ENCODE data around the gene AAGAB. TPM values are rescaled to one million over a fixed set of nuclear protein-coding genes. Genes with fewer than 3 reads are reported as not detected.
A peak's percentile ranks its signal among the peaks of the same experiment; 100 is the strongest.

The AAGAB gene
- total RNA-seq, 1 donor from 2014 or later: 90.8 TPM

GRCh38 chr15:67174864-67175573 lies 79.4 kb downstream of the AAGAB start:
- H3K4me3 ChIP-seq (ENCODE audit: low read depth, low read length): no peak overlapping the region
- peak; percentile 99 for DNase-seq (ENCODE audit: low read depth)
- H3K36me3 ChIP-seq (ENCODE audit: control insufficient read depth, insufficient read depth, low read length): peaks cover 22% of the 10 kb centered on the region
- peak; percentile 80 for FAIRE-seq
- TF ChIP-seq CTCF (IDR thresholded peaks at IDR 0.05; ENCODE audit: insufficient read depth, low read length, severe bottlenecking): no peak
- no peaks in the 10 kb centered on the region for H3K27me3 ChIP-seq (ENCODE audit: control insufficient read depth, insufficient read depth, low read length)

DNA sequence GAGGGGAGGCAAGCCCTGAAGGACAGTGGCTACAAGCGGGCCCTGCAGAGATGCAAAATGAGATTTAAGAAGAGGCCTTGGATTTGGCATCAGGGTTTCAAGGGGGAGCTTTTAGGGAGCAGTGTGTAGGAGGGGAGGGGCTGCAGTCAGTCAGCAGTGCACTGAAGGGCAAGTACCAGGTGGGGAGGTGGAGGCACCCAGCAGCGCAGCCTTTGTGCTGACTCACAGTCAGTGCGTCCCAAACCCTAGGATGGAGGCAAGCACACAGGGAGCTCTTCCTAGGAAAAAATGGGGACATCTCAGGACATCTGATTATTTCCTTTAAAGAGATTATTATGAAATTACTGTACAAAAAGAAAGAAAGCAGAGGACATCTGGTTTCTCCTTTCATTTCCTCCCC lies 80.0 kb downstream of the AAGAB start:
- Histone ChIP-seq H3K4me3 (ENCODE audit: low read depth, low read length) (no peak overlapping the region), H3K36me3 (ENCODE audit: control insufficient read depth, insufficient read depth, low read length) (peaks cover 21% of the 10 kb centered on the region), H3K27me3 (ENCODE audit: control insufficient read depth, insufficient read depth, low read length) (no peaks in the 10 kb centered on the region)
- no peak for TF ChIP-seq CTCF (IDR thresholded peaks at IDR 0.05; ENCODE audit: insufficient read depth, low read length, severe bottlenecking)
- DNase-seq (ENCODE audit: low read depth) (no peak), FAIRE-seq (no peak)

DNA sequence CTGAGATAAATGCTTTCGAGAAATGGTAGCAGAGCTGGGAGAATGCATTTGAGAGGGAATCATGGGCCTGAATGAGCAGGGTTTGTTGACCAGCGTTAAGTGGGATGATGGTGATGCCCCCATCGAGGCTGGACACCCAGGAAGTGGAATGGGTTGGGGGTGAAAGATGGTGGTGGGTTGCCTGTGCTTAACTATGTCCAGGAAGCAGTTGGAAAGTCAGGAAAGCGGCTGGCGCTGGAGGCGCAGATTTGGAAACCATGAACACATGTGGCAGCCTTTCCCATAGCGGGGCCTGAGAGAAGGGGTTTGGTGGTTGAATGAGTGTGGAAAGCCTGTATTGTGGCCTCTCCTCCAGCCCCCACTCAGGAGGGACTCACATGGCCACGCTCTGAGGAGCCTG lies 80.7 kb downstream of the AAGAB start:
- FAIRE-seq (no peak), DNase-seq (ENCODE audit: low read depth) (no peak)
- TF ChIP-seq CTCF (IDR thresholded peaks at IDR 0.05; ENCODE audit: insufficient read depth, low read length, severe bottlenecking): no peak
- Histone ChIP-seq H3K27me3 (ENCODE audit: control insufficient read depth, insufficient read depth, low read length) (no peaks in the 10 kb centered on the region), H3K4me3 (ENCODE audit: low read depth, low read length) (no peak overlapping the region), H3K36me3 (ENCODE audit: control insufficient read depth, insufficient read depth, low read length) (peaks cover 20% of the 10 kb centered on the region)

DNA sequence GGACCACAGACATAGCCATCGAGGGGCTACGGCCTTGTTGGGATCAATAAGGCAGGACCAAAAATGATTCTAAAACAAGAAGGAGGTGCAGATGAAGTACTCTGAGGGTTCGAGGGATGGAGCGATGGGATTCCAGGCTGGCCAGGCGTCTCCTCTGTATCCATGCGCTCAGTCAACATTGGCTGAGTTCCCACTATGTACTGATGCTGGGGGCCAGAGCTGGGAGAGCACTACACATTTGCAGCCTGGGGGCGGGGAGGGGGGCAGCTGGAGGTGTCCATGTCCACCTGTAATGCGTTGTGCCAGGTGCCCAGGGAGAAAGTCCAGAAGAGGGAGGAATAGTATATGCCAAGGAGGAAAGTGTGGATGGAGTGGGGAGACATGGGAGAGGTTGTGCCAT lies 81.5 kb downstream of the AAGAB start:
- no peaks in the 10 kb centered on the region for H3K27me3 ChIP-seq (ENCODE audit: control insufficient read depth, insufficient read depth, low read length)
- DNase-seq (ENCODE audit: low read depth) (no peak), FAIRE-seq (no peak)
- TF ChIP-seq CTCF (IDR thresholded peaks at IDR 0.05; ENCODE audit: insufficient read depth, low read length, severe bottlenecking): no peak
- no peak overlapping the region for H3K4me3 ChIP-seq (ENCODE audit: low read depth, low read length)
- peaks cover 21% of the 10 kb centered on the region for H3K36me3 ChIP-seq (ENCODE audit: control insufficient read depth, insufficient read depth, low read length)

DNA sequence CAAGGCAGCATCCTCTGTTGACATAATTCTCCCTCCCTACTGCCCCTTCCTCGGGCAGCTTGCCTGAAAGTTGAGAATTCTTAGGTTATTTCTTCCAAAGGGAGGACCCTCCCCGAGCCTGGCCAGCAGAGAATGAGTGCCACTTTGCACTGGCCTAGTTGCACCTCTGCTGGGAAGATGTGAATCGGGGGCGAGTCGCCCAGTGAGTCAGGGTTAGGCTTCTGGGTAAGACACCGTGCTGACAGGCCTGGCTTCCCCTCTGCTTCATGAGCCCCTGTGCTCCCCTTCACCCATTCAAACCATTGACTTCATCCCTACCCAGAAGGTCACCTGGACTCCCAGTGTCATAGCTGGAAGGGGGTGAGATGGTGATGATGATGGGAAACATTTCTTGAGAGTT lies 82.3 kb downstream of the AAGAB start:
- TF ChIP-seq CTCF (IDR thresholded peaks at IDR 0.05; ENCODE audit: insufficient read depth, low read length, severe bottlenecking): no peak
- FAIRE-seq: no peak
- Histone ChIP-seq H3K36me3 (ENCODE audit: control insufficient read depth, insufficient read depth, low read length) (peaks cover 23% of the 10 kb centered on the region), H3K27me3 (ENCODE audit: control insufficient read depth, insufficient read depth, low read length) (no peaks in the 10 kb centered on the region), H3K4me3 (ENCODE audit: low read depth, low read length) (no peak overlapping the region)
- DNase-seq (ENCODE audit: low read depth): peak; percentile 33

- Histone ChIP-seq H3K36me3 (ENCODE audit: control insufficient read depth, insufficient read depth, low read length) (peaks cover 27% of the 10 kb centered on the region), H3K27me3 (ENCODE audit: control insufficient read depth, insufficient read depth, low read length) (no peaks in the 10 kb centered on the region), H3K4me3 (ENCODE audit: low read depth, low read length) (no peak overlapping the region)
- TF ChIP-seq CTCF (IDR thresholded peaks at IDR 0.05; ENCODE audit: insufficient read depth, low read length, severe bottlenecking): no peak
- DNase-seq (ENCODE audit: low read depth): no peak
- no peak for FAIRE-seq
Observed at GRCh38 chr15:67171471-67171870, 83.0 kb downstream of the AAGAB start.

Data from bronchial epithelial cell (primary cell).